ENCODE results near the gene PODXL2. TPM values are rescaled to one million over a fixed set of nuclear protein-coding genes. Genes with fewer than 3 reads are reported as not detected.
"Not testable (repeated sequence)": the region's sequence is repeated elsewhere in the genome, so short reads cannot be mapped to it uniquely, and the experiment has no call there.

The PODXL2 gene
- total RNA-seq, 1 donor from 2014 or later = 3.3 TPM

DNA sequence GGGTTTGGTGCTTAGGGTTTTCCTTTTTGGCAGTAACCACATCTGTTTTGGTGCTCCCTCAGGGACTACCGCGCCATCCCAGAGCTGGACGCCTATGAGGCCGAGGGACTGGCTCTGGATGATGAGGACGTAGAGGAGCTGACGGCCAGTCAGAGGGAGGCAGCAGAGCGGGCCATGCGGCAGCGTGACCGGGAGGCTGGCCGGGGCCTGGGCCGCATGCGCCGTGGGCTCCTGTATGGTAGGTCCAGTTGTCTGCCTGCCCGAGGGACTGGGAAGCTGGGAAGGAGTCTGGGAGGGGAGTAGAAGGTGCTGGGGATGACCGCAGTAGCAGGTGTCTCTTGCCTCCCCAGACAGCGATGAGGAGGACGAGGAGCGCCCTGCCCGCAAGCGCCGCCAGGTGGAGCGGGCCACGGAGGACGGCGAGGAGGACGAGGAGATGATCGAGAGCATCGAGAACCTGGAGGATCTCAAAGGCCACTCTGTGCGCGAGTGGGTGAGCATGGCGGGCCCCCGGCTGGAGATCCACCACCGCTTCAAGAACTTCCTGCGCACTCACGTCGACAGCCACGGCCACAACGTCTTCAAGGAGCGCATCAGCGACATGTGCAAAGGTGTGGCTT lies 24.3 kb upstream of the PODXL2 start:
- ChIA-PET CTCF (no interaction called here), POLR2A (no interaction called here)
- ATAC-seq (ENCODE audit: low read depth) = no peak
- H3K27me3 Mint-ChIP-seq = no peaks in the 10 kb centered on the region
- H3K9me3 Mint-ChIP-seq = no peaks in the 10 kb centered on the region
- no peak overlapping the region for H3K4me3 Mint-ChIP-seq
- intact Hi-C loops (cut with micrococcal nuclease) = no loop called here
- peaks cover 16% of the 10 kb centered on the region for H3K4me1 Mint-ChIP-seq
- H3K27ac Mint-ChIP-seq = no peak overlapping the region
- H3K36me3 Mint-ChIP-seq (ENCODE audit: low read depth) = peaks cover 66% of the 10 kb centered on the region
- DNase-seq = no peak
- TF ChIP-seq, protein P1, sequence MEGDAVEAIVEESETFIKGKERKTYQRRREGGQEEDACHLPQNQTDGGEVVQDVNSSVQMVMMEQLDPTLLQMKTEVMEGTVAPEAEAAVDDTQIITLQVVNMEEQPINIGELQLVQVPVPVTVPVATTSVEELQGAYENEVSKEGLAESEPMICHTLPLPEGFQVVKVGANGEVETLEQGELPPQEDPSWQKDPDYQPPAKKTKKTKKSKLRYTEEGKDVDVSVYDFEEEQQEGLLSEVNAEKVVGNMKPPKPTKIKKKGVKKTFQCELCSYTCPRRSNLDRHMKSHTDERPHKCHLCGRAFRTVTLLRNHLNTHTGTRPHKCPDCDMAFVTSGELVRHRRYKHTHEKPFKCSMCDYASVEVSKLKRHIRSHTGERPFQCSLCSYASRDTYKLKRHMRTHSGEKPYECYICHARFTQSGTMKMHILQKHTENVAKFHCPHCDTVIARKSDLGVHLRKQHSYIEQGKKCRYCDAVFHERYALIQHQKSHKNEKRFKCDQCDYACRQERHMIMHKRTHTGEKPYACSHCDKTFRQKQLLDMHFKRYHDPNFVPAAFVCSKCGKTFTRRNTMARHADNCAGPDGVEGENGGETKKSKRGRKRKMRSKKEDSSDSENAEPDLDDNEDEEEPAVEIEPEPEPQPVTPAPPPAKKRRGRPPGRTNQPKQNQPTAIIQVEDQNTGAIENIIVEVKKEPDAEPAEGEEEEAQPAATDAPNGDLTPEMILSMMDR (IDR thresholded peaks at IDR 0.05) = no peak

DNA sequence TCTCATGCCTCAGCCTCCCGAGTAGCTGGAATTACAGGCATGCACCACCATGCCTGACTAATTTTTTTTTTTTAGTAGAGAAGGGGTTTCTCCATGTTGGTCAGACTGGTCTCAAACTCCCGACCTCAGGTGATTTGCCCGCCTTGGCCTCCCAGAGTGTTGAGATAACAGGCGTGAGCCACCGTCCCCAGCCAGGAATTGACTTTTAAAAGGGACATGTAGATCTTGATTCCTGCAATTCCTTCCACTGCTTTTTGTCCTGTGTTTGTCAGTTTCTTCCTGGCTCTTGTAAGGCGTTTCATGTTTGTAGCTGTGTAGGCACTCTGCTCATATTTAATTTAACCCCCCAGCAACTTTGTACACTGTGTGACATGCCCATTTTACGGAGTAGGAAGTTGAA lies 23.4 kb upstream of the PODXL2 start:
- DNase-seq; ATAC-seq (ENCODE audit: low read depth); CTCF ChIA-PET; H3K27ac Mint-ChIP-seq; H3K9me3 Mint-ChIP-seq; H3K4me3 Mint-ChIP-seq; intact Hi-C loops (cut with micrococcal nuclease); H3K27me3 Mint-ChIP-seq: not testable (repeated sequence)
- peaks cover 24% of the 10 kb centered on the region for H3K4me1 Mint-ChIP-seq
- H3K36me3 Mint-ChIP-seq (ENCODE audit: low read depth) = peaks cover 73% of the 10 kb centered on the region
- POLR2A ChIA-PET = interaction anchor here (1.4 kb wide), 1 partner anchor 8 kb away, joined by 4 read pairs; no protein-coding TSS in a partner anchor

DNA sequence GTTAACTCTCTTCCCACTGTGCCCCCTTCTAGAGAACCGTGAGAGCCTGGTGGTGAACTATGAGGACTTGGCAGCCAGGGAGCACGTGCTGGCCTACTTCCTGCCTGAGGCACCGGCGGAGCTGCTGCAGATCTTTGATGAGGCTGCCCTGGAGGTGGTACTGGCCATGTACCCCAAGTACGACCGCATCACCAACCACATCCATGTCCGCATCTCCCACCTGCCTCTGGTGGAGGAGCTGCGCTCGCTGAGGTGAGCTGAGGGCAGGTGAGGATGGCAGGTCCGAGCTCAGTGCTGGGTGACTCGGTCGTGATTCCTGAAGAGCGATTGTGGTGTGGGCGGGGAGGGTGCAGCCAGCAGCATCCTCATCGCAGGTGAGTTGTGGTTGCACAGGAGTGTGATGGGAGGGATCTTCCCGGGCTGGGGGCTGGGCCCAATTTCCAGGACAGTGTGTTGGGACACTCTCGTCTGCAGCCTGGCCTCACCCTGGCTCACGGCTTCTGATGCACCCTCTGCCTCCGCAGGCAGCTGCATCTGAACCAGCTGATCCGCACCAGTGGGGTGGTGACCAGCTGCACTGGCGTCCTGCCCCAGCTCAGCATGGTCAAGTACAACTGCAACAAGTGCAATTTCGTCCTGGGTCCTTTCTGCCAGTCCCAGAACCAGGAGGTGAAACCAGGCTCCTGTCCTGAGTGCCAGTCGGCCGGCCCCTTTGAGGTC lies 22.7 kb upstream of the PODXL2 start:
- DNase-seq = no peak
- intact Hi-C loops (cut with micrococcal nuclease) = no loop called here
- no peaks in the 10 kb centered on the region for H3K9me3 Mint-ChIP-seq
- H3K4me1 Mint-ChIP-seq = peaks cover 27% of the 10 kb centered on the region
- ATAC-seq (ENCODE audit: low read depth) = no peak
- H3K4me3 Mint-ChIP-seq = no peak overlapping the region
- TF ChIP-seq, protein P1 (IDR thresholded peaks at IDR 0.05) = no peak
- ChIA-PET POLR2A (interaction anchor here (1.4 kb wide), 1 partner anchor 9 kb away, joined by 4 read pairs; no protein-coding TSS in a partner anchor), CTCF (no interaction called here)
- H3K27ac Mint-ChIP-seq = no peak overlapping the region
- H3K27me3 Mint-ChIP-seq = no peaks in the 10 kb centered on the region
- peaks cover 80% of the 10 kb centered on the region for H3K36me3 Mint-ChIP-seq (ENCODE audit: low read depth)

DNA sequence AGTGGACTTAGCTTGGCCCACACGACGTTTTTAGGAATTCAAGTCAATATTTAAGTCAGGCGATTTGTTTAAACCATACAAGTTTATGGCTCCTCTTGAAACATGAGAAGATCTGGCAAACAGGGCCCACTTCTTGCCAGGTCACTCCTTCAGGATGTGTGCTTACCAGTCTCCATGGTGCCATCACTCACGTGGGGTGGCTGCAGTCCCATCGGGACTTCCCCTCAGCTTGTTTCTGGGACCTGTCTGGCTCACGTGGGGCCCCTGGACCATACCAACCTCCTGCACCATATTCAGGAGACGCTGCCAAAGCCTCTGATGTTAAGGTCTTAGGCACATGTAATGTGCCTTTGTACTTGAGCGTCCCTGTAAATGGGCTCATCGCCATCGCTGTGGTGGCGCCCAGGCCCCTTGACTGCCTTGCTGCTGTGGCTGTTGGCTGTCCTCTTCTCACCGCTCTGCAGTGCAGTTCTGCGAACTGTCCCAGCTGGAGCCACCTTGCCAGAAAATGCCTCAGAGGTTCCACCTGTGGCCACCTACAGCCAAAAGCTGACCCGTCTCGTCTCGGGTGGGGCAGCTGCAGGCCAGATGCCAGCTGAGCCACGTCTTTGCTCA lies 21.9 kb upstream of the PODXL2 start:
- CTCF ChIA-PET = no interaction called here

DNA sequence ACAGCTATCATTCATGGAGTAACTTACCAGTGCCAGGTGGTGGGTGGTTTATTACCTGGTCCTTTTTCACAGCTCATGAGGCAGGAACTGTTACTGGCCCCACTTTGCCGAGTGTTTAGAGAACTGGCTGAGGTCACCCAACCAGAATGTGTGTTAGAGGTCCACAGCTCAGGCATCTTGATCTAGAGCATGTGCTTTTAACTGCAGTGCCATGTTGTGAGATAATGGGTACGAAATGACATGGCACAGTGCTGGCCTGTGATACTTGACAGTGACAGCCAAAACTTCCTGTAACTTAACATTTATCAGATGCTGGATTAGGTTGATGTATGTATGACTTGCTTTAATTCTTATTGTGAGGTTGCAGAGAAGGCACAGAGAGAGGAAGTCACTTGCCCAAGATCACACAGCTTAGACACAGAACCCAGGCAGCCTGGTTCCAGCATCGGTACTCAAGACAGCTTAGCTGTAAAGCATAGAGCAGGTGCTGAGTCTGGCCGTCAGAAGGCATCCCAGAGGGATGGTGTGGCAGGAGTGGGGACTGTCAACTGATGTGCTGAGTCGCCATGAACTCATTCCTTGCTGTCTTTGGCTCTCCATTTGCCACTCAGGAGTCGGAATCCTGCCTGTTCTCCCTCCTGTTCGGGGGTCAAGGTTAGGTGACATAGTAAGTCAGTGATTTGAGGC lies 21.2 kb upstream of the PODXL2 start:
- ChIA-PET CTCF (no interaction called here), POLR2A (no interaction called here)
- Mint-ChIP-seq H3K27me3 (no peaks in the 10 kb centered on the region), H3K36me3 (ENCODE audit: low read depth) (peaks cover 81% of the 10 kb centered on the region), H3K9me3 (no peaks in the 10 kb centered on the region), H3K4me1 (peaks cover 22% of the 10 kb centered on the region), H3K27ac (no peak overlapping the region), H3K4me3 (no peak overlapping the region)
- TF ChIP-seq, protein P1 (IDR thresholded peaks at IDR 0.05) = no peak
- no peak for DNase-seq
- intact Hi-C loops (cut with micrococcal nuclease) = no loop called here
- no peak for ATAC-seq (ENCODE audit: low read depth)

More for the DNA sequence above, 21.9 kb upstream of the PODXL2 start:
- peaks cover 24% of the 10 kb centered on the region for H3K4me1 Mint-ChIP-seq
- TF ChIP-seq, protein P1 (IDR thresholded peaks at IDR 0.05) = no peak
- intact Hi-C loops (cut with micrococcal nuclease) = no loop called here
- H3K27me3 Mint-ChIP-seq = no peaks in the 10 kb centered on the region
- ATAC-seq (ENCODE audit: low read depth) (no peak), DNase-seq (no peak)
- H3K36me3 Mint-ChIP-seq (ENCODE audit: low read depth) = peaks cover 80% of the 10 kb centered on the region
- H3K4me3 Mint-ChIP-seq = no peak overlapping the region
- POLR2A ChIA-PET = interaction anchor here (1.4 kb wide), 1 partner anchor 9 kb away, joined by 4 read pairs; no protein-coding TSS in a partner anchor
- no peak overlapping the region for H3K27ac Mint-ChIP-seq
- no peaks in the 10 kb centered on the region for H3K9me3 Mint-ChIP-seq
